Progenitor cell of endocrine pancreas (in vitro differentiated cells): ENCODE results near the gene OSM. TPM values are rescaled to one million over a fixed set of nuclear protein-coding genes. Genes with fewer than 3 reads are reported as not detected.
A peak's percentile ranks its signal among the peaks of the same experiment; 100 is the strongest.

Experiments used
- DNase-seq: peaks from one replicate; pipeline ENCODE4 v3.0.0; 2021; ENCODE audit warnings: low spot score; ENCODE audit not compliant: unreplicated experiment
- H3K27ac Mint-ChIP-seq: 2 replicates; pipeline ENCODE4 v1.8.0; 2021; ENCODE audit warnings: mild to moderate bottlenecking, moderate library complexity, mixed read lengths
- H3K27me3 Mint-ChIP-seq: 2 replicates; pipeline ENCODE4 v1.8.0; 2021; ENCODE audit warnings: mixed read lengths
- H3K36me3 Mint-ChIP-seq: 2 replicates; pipeline ENCODE4 v1.8.0; 2022; ENCODE audit warnings: mixed read lengths; ENCODE audit not compliant: insufficient read depth
- H3K4me1 Mint-ChIP-seq: 2 replicates; pipeline ENCODE4 v1.8.0; 2021; ENCODE audit warnings: low read depth, mixed read lengths
- H3K4me3 Mint-ChIP-seq: 2 replicates; pipeline ENCODE4 v1.8.0; 2021; ENCODE audit warnings: low read depth, mild to moderate bottlenecking, moderate library complexity, mixed read lengths
- H3K9me3 Mint-ChIP-seq: 2 replicates; pipeline ENCODE4 v1.8.0; 2021; ENCODE audit warnings: low read depth, mixed read lengths
- CTCF ChIP-seq: fragments of 200-600 bp; sonication (generic); IDR thresholded peaks from one replicate; pipeline ENCODE4 v1.5.0; 2021; ENCODE audit warnings: antibody characterized with exemption, mild to moderate bottlenecking; ENCODE audit not compliant: unreplicated experiment
- total RNA-seq: library from RNA; stranded (reverse); gene quantifications from 2 replicates; pipeline ENCODE4 v1.2.1, GENCODE V29; 2021

The OSM gene
- total RNA-seq, 1 donor from 2014 or later: not detected

DNA sequence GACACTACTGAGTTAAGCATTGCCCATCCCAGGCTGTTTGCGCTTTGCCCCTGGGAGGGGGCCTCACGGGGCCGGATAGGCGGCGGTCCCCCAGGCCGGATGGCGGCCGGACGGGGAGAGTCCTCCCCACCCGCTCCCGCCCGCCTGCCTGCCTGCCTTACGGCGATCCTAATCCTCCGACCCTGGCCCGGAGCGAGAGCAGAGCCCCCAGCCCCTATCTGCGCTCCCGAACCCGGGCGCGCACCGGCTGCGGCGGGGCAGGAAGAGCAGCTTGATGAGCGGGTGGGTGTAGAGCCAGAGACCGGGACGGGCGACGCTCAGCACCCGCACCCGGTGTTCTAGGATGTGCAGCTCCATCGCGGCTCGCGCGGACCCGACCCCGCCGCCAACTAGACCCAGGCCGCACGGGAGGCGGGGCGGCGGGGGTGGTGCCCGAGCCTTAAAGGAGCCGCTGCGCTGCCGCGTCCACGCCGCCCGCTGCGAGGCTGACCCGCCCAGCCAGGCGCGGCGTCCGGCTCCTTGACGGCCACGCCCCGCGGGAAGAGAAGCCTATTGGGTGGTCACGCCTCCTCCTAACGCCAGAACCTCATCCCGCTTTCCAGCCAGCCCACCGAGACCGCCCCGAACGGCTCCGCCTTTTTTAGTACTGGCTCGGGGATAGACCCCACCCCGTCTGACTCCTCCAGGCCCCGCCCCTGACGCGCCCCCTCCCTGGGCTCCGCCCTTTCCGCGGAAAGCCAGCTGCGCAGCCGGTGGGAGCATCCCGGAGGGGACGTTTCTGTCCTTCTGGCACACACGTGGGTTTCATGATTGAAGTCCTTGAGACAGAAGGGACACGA is 22.7 kb upstream of the OSM start, which contains the start of gene CASTOR1:
Gene CASTOR1, minus strand, starts transcription at position 365 of the 839 bp plus-strand sequence. Its CDS starts 8 bp downstream, at position 357.
- Mint-ChIP-seq H3K4me1 (peaks cover 5% of the 10 kb centered on the region), H3K27me3 (peaks cover 2% of the 10 kb centered on the region)

DNA sequence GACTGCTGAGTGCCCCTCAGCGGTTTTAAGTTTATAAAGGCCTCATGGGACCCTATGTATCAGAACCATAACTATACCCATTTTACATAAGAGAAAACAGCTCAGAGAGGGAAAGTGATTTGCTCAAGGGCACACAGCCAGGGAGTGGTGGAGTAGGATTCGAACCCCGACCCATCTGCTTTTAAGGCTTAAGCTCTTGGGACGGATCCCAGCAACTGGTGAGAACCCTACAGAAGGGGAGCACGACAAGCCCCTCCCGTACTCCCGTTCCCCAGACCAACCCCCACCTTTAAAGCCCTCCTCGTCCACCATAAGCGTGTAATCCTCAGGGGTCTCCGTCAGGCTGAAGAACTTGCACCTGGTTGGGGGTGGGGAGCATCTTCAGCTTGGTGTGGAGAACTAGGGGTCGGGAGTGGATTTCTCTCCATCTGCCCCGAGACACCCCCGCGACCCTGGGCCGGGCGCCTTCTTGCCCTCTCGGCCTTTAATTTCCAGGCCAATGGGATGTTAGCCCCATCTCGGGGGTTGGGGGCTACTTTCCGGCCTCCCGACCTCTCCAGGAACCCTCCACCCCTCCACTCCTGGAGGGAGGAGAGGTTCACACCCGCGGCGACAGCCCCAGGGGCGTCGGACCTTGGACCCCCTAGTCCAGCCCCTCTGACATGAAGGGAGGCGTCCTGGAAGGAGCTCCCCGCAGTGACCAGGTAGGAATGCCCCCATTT is 21.9 kb upstream of the OSM start:
- no peak for TF ChIP-seq CTCF
- H3K4me1 Mint-ChIP-seq: peaks cover 5% of the 10 kb centered on the region
- peak overlapping the region; percentile 80 for H3K4me3 Mint-ChIP-seq
- peaks cover 2% of the 10 kb centered on the region for H3K27me3 Mint-ChIP-seq
- no peaks in the 10 kb centered on the region for H3K9me3 Mint-ChIP-seq
- peak overlapping the region; percentile 90 for H3K27ac Mint-ChIP-seq
- peaks cover 3% of the 10 kb centered on the region for H3K36me3 Mint-ChIP-seq
- DNase-seq: no peak

More for the DNA sequence above, 22.7 kb upstream of the OSM start, which contains the start of gene CASTOR1:
- no peaks in the 10 kb centered on the region for H3K9me3 Mint-ChIP-seq
- peak within 1 kb of the TSS; percentile 90 for H3K27ac Mint-ChIP-seq
- H3K36me3 Mint-ChIP-seq: peaks cover 9% of the 10 kb centered on the region
- peak; percentile 89 for DNase-seq
- TF ChIP-seq CTCF: no peak
- H3K4me3 Mint-ChIP-seq: peak within 1 kb of the TSS; percentile 80

DNA sequence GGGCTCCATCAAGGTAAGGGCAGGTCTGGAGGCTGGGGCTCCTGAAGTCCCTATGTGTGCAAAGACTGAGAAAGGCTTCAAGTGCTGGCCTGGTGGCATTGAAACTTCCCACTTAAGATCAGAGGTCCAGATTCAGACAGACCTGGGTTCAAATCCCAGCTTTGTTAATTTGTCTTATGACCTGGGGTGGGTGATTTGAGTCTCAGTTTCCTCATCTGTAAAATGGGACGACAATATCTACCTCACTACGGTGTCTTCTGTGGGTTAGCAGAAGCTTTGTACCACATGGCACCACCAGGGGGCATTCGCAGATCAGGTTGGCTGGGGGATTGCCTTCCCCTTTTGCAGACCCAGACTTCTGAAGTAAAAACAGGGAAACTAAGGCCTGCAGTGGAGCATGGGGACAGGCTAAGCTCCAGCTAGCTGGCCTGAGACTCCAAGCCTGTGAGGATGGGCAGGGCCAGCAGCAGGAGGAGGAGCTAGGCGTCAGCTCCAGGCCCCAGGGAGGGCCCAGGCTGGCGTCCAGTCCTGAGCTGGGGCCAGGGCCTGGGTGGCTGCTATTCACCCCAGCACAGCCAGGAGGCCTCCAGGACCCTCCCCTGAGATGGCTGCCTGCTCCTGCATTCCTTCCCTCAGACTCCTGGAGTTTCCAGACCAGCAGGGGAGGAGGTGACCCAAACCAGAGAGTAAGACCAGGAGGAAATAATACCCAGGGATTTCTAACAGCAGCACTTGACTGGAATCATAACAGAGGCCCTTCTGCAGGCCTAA is 21.2 kb upstream of the OSM start:
- no peaks in the 10 kb centered on the region for H3K9me3 Mint-ChIP-seq
- peak overlapping the region; percentile 90 for H3K27ac Mint-ChIP-seq
- H3K4me1 Mint-ChIP-seq: peaks cover 5% of the 10 kb centered on the region
- H3K36me3 Mint-ChIP-seq: no peaks in the 10 kb centered on the region
- DNase-seq: peak; percentile 71
- peaks cover 2% of the 10 kb centered on the region for H3K27me3 Mint-ChIP-seq
- H3K4me3 Mint-ChIP-seq: peak overlapping the region; percentile 80
- peak; percentile 64 for TF ChIP-seq CTCF

- H3K4me1 Mint-ChIP-seq: peaks cover 5% of the 10 kb centered on the region
- H3K27me3 Mint-ChIP-seq: peaks cover 2% of the 10 kb centered on the region
- H3K27ac Mint-ChIP-seq: no peak overlapping the region
- H3K36me3 Mint-ChIP-seq: no peaks in the 10 kb centered on the region
- peak; percentile 75 for DNase-seq
- peak; percentile 91 for TF ChIP-seq CTCF
- no peaks in the 10 kb centered on the region for H3K9me3 Mint-ChIP-seq
- H3K4me3 Mint-ChIP-seq: no peak overlapping the region
These were observed 20.4 kb upstream of the OSM start for GRCh38 chr22:30286813-30287647.
